ENCODE results near the gene PHKG1.

- TF ChIP-seq EZH2 (IDR thresholded peaks at IDR 0.05) (no peak), POLR2AphosphoS5 (IDR thresholded peaks at IDR 0.05; ENCODE audit: borderline replicate concordance, low read depth, low read length) (no peak)
Observed at GRCh38 chr7:56105508-56105907, 12.8 kb upstream of the PHKG1 start.

All from SK-N-MC (cell line).